GM23338 (cell line): ENCODE data around the gene CARD9. TPM values are rescaled to one million over a fixed set of nuclear protein-coding genes. Genes with fewer than 3 reads are reported as not detected.
A peak's percentile ranks its signal among the peaks of the same experiment; 100 is the strongest.

Experiments used
- ATAC-seq: fragments of 200-7000 bp; cut with Tn5 transposase; 3 replicates; pipeline ENCODE4 v1.9.1; 2020
- DNase-seq: peaks from one replicate; pipeline ENCODE4 v3.0.0-alpha.2; 2015; ENCODE audit warnings: low spot score
- H2AFZ ChIP-seq: fragments of 200-600 bp; sonication (generic); 2 replicates; pipeline ENCODE4 v1.8.0; 2016; ENCODE audit warnings: antibody characterized with exemption, mild to moderate bottlenecking, moderate library complexity
- H3F3A ChIP-seq: fragments of 200-600 bp; sonication (generic); replicated peaks from 2 replicates; pipeline ENCODE4 v1.8.0; 2017; ENCODE audit warnings: antibody characterized with exemption, mixed run types, low read depth
- H3K27ac ChIP-seq: fragments of 200-600 bp; sonication (generic); 2 replicates; pipeline ENCODE4 v1.6.1; 2016; ENCODE audit warnings: low read depth
- H3K27me3 ChIP-seq: fragments of 200-600 bp; sonication (generic); 2 replicates; pipeline ENCODE4 v1.8.0; 2016; ENCODE audit warnings: mild to moderate bottlenecking, mixed run types, moderate library complexity; ENCODE audit not compliant: insufficient read depth
- H3K36me3 ChIP-seq: fragments of 200-600 bp; sonication (generic); 2 replicates; pipeline ENCODE4 v1.8.0; 2016; ENCODE audit warnings: mild to moderate bottlenecking; ENCODE audit not compliant: insufficient read depth
- H3K4me1 ChIP-seq: fragments of 200-600 bp; sonication (generic); 2 replicates; pipeline ENCODE4 v1.8.0; 2016; ENCODE audit warnings: mild to moderate bottlenecking, moderate library complexity; ENCODE audit not compliant: insufficient read depth
- H3K4me2 ChIP-seq: fragments of 200-600 bp; sonication (generic); 2 replicates; pipeline ENCODE4 v1.7.1; 2017; ENCODE audit warnings: mixed run types
- H3K4me3 ChIP-seq: fragments of 200-600 bp; sonication (generic); 2 replicates; pipeline ENCODE4 v1.6.1; 2016; ENCODE audit warnings: mixed run types
- H3K79me2 ChIP-seq: fragments of 200-600 bp; sonication (generic); replicated peaks from 2 replicates; pipeline ENCODE4 v1.8.0; 2017; ENCODE audit warnings: mild to moderate bottlenecking; ENCODE audit not compliant: insufficient read depth
- H3K9me2 ChIP-seq: fragments of 200-600 bp; sonication (generic); 2 replicates; pipeline ENCODE4 v1.8.0; 2017; ENCODE audit not compliant: insufficient read depth
- H4K20me1 ChIP-seq: fragments of 200-600 bp; sonication (generic); replicated peaks from 2 replicates; pipeline ENCODE4 v1.8.0; 2017; ENCODE audit warnings: mild to moderate bottlenecking; ENCODE audit not compliant: insufficient read depth
- H3K27ac Mint-ChIP-seq: 2 replicates; pipeline ENCODE4 v1.8.0; 2020; ENCODE audit warnings: inconsistent platforms, mild to moderate bottlenecking, moderate library complexity, mixed read lengths
- H3K27me3 Mint-ChIP-seq: 3 replicates; pipeline ENCODE4 v1.8.0; 2022; ENCODE audit warnings: low read depth, mild to moderate bottlenecking, moderate library complexity, mixed read lengths, inconsistent platforms; ENCODE audit not compliant: insufficient read depth, poor library complexity
- H3K36me3 Mint-ChIP-seq: 3 replicates; pipeline ENCODE4 v1.8.0; 2021; ENCODE audit warnings: low read depth, mild to moderate bottlenecking, inconsistent platforms, moderate library complexity, mixed read lengths
- H3K4me1 Mint-ChIP-seq: 3 replicates; pipeline ENCODE4 v1.8.0; 2020; ENCODE audit warnings: mild to moderate bottlenecking, inconsistent platforms, mixed read lengths
- H3K4me3 Mint-ChIP-seq: 3 replicates; pipeline ENCODE4 v1.8.0; 2021; ENCODE audit warnings: moderate library complexity, mild to moderate bottlenecking, inconsistent platforms, mixed read lengths
- H3K9me3 Mint-ChIP-seq: 3 replicates; pipeline ENCODE4 v1.8.0; 2020; ENCODE audit warnings: moderate library complexity, mild to moderate bottlenecking, inconsistent platforms, mixed read lengths
- CREB1 ChIP-seq: fragments of 250-450 bp; sonication (Bioruptor Pico); IDR thresholded peaks from 2 replicates; pipeline ENCODE4 v1.5.0; 2020; ENCODE audit warnings: low read depth, mild to moderate bottlenecking, moderate library complexity
- ETS1 ChIP-seq: IDR thresholded peaks from 2 replicates; pipeline ENCODE4 v1.6.1; 2016; ENCODE audit warnings: antibody characterized with exemption
- EZH2 ChIP-seq: fragments of 200-600 bp; sonication (generic); IDR thresholded peaks from one replicate; pipeline ENCODE4 v1.8.0; 2017; ENCODE audit warnings: antibody characterized with exemption, mild to moderate bottlenecking, low read depth; ENCODE audit not compliant: unreplicated experiment
- EZH2phosphoT487 ChIP-seq: fragments of 200-600 bp; sonication (generic); IDR thresholded peaks from one replicate; pipeline ENCODE4 v1.8.1; 2018; ENCODE audit warnings: antibody characterized with exemption; ENCODE audit not compliant: unreplicated experiment
- NANOG ChIP-seq: IDR thresholded peaks from 2 replicates; pipeline ENCODE4 v1.6.1; 2016; ENCODE audit warnings: antibody characterized with exemption, borderline replicate concordance
- POLR2AphosphoS5 ChIP-seq: IDR thresholded peaks from 2 replicates; pipeline ENCODE4 v1.6.1; 2016; ENCODE audit warnings: antibody characterized with exemption, low read depth
- REST ChIP-seq: IDR thresholded peaks from one replicate; pipeline ENCODE4 v1.6.1; 2018; ENCODE audit warnings: antibody characterized with exemption; ENCODE audit not compliant: unreplicated experiment
- STAT1 ChIP-seq: IDR thresholded peaks from one replicate; pipeline ENCODE4 v1.6.1; 2016; ENCODE audit warnings: antibody characterized with exemption; ENCODE audit not compliant: unreplicated experiment
- ZNF114 ChIP-seq: fragments of 250-450 bp; sonication (Bioruptor Pico); IDR thresholded peaks from 2 replicates; pipeline ENCODE4 v1.5.0; 2020; ENCODE audit warnings: mild to moderate bottlenecking, moderate library complexity
- ZNF462 ChIP-seq: fragments of 250-450 bp; sonication (Bioruptor Pico); IDR thresholded peaks from 2 replicates; pipeline ENCODE4 v1.5.0; 2020; ENCODE audit warnings: mild to moderate bottlenecking, moderate library complexity
- polyA plus RNA-seq: library from polyadenylated mRNA; unstranded; fragments of >200 nt; fragmentation: Nextera tagmentation; extraction: Ambion mirVana; gene quantifications from 2 replicates; pipeline ENCODE4 v1.2.1, GENCODE V29; 2016
- total RNA-seq: library from RNA; depleted of rRNA; stranded (reverse); fragments of >200 nt; shearing (Covaris generic); gene quantifications from 2 replicates; pipeline ENCODE4 v1.2.3, GENCODE V29; 2014

The CARD9 gene
- total and polyA plus RNA-seq, 2 experiments from 2014 or later, result 0.49 to 0.63 TPM

- TF ChIP-seq REST (no peak), CREB1 (CRISPR knock-in tag) (no peak), NANOG (no peak), STAT1 (no peak), ZNF114 (CRISPR knock-in tag) (no peak), POLR2AphosphoS5 (no peak), ETS1 (no peak), EZH2phosphoT487 (no peak)
Measured at GRCh38 chr9:136401173-136401922, 27.9 kb upstream of the CARD9 start (continued).

GRCh38 chr9:136400038-136400834, 26.8 kb upstream of the CARD9 start, which contains the start of gene SNAPC4:
SNAPC4 (minus strand) TSS chr9:136400170; CDS start chr9:136398428, 1,742 bp downstream.
- Histone ChIP-seq H3K4me3 (peak within 1 kb of the TSS; percentile 89), H3K27ac (peak within 1 kb of the TSS; percentile 73; the same call in 1 of the 2 replicates), H4K20me1 (peaks cover 3% of the 10 kb centered on the region; the same call in 1 of the 2 replicates), H3K4me2 (peak within 1 kb of the TSS; percentile 96), H3K36me3 (peaks cover 16% of the 10 kb centered on the region), H3K9me2 (no peaks in the 10 kb centered on the region), H2AFZ (peak within 1 kb of the TSS; percentile 2; the same call in 1 of the 2 replicates), H3K4me1 (peaks cover 3% of the 10 kb centered on the region; the same call in 1 of the 2 replicates), H3F3A (peaks cover 26% of the 10 kb centered on the region), H3K27me3 (no peaks in the 10 kb centered on the region), H3K79me2 (peaks cover 27% of the 10 kb centered on the region)
- Mint-ChIP-seq H3K4me3 (peak within 1 kb of the TSS; percentile 90), H3K4me1 (peaks cover 9% of the 10 kb centered on the region), H3K9me3 (no peaks in the 10 kb centered on the region; the same call in 2 of the 3 replicates), H3K36me3 (peaks cover 64% of the 10 kb centered on the region), H3K27me3 (peaks cover 19% of the 10 kb centered on the region), H3K27ac (peak within 1 kb of the TSS; percentile 90)
- ATAC-seq, result peak; percentile 91
- DNase-seq, result peak; percentile 94
- peak; percentile 83 for TF ChIP-seq POLR2AphosphoS5
- peak; percentile 56 for TF ChIP-seq CREB1 (CRISPR knock-in tag)
- no peak for TF ChIP-seq ZNF114 (CRISPR knock-in tag)
- no peak for TF ChIP-seq ZNF462 (CRISPR knock-in tag)
- TF ChIP-seq EZH2, result no peak
- TF ChIP-seq NANOG, result no peak
